ENCODE data around the gene NINL. TPM values are rescaled to one million over a fixed set of nuclear protein-coding genes. Genes with fewer than 3 reads are reported as not detected.

NINL gene
- polyA plus RNA-seq, 1 of the 3 experiments (the other 2 are of a cell fraction) = 22.5 TPM

GRCh38 chr20:25539742-25540672 is 45.3 kb downstream of the NINL start:
- CTCF ChIA-PET = interaction anchor here (0.7 to 1.6 kb wide), 7 partner anchors 8 to 78 kb away, joined by 3 to 7 read pairs (median 4); no protein-coding TSS in a partner anchor
- Histone ChIP-seq H3F3A (replicated peaks; ENCODE audit: insufficient read depth) (peaks cover 11% of the 10 kb centered on the region), H2AFZ (ENCODE audit: low read depth) (no peak overlapping the region), H4K20me1 (ENCODE audit: insufficient read depth) (peaks cover 5% of the 10 kb centered on the region), H3K4me3 (ENCODE audit: low read depth in 2 of 2, low read length in 1 of 2) (no peak overlapping the region), H3K9me3 (no peaks in the 10 kb centered on the region), H3K79me2 (ENCODE audit: insufficient read depth) (peaks cover 13% of the 10 kb centered on the region; the same call in 1 of the 2 replicates), H3K4me1 (ENCODE audit: control insufficient read depth in 1 of 2, insufficient read depth in 2 of 2, low read depth in 1 of 2, low read length in 1 of 2) (peaks cover 26% of the 10 kb centered on the region in 2 experiments), H3K9ac (no peak overlapping the region), H3K4me2 (no peak overlapping the region), H3K9me2 (no peaks in the 10 kb centered on the region), H3K36me3 (replicated peaks in 1 of 2; ENCODE audit: control insufficient read depth in 1 of 2, insufficient read depth in 2 of 2, low read length in 1 of 2) (no peaks in the 10 kb centered on the region), H3K27ac (ENCODE audit: low read depth in 2 of 2, low read length in 1 of 2) (no peak overlapping the region; a peak in 1 of 4 replicates), H3K27me3 (ENCODE audit: insufficient read depth) (no peaks in the 10 kb centered on the region)
- DNase-seq = no peak
- POLR2A ChIA-PET = interaction anchor here (0.6 kb wide), 1 partner anchor 12 kb away, joined by 3 read pairs; no protein-coding TSS in a partner anchor
- TF ChIP-seq CHD2 (IDR thresholded peaks at IDR 0.05; ENCODE audit: low read length, partially characterized antibody) (no peak), CTCF (IDR thresholded peaks at IDR 0.05) (peak; percentile 22), RAD21 (IDR thresholded peaks at IDR 0.05; ENCODE audit: low read length) (peak; percentile 22; the same call in 1 of the 2 replicates)
- 88% methylated on average over 17 of the region's 19 CpGs for WGBS (ENCODE audit: low lambda C conversion rate)

- peaks cover 9% of the 10 kb centered on the region for H4K20me1 ChIP-seq (ENCODE audit: insufficient read depth)
- ChIA-PET POLR2A (interaction anchor here (0.6 kb wide), 1 partner anchor 13 kb away, joined by 3 read pairs; no protein-coding TSS in a partner anchor), CTCF (interaction anchor here (0.7 to 1.7 kb wide), 3 partner anchors 8 to 79 kb away, joined by 3 to 4 read pairs (median 4); no protein-coding TSS in a partner anchor)
- H3K4me2 ChIP-seq = no peak overlapping the region
- no peaks in the 10 kb centered on the region for H3K27me3 ChIP-seq (ENCODE audit: insufficient read depth)
- no peaks in the 10 kb centered on the region for H3K36me3 ChIP-seq (replicated peaks in 1 of 2; ENCODE audit: control insufficient read depth in 1 of 2, insufficient read depth in 2 of 2, low read length in 1 of 2)
- H3K27ac ChIP-seq (ENCODE audit: low read depth in 2 of 2, low read length in 1 of 2) = no peak overlapping the region
- no peaks in the 10 kb centered on the region for H3K9me2 ChIP-seq
- H3K9me3 ChIP-seq = no peaks in the 10 kb centered on the region
- no peak for DNase-seq
- peaks cover 15% of the 10 kb centered on the region; the same call in 1 of the 2 replicates for H3K79me2 ChIP-seq (ENCODE audit: insufficient read depth)
- H2AFZ ChIP-seq (ENCODE audit: low read depth) = no peak overlapping the region
- peaks cover 17 to 18% of the 10 kb centered on the region in 2 experiments for H3K4me1 ChIP-seq (ENCODE audit: control insufficient read depth in 1 of 2, insufficient read depth in 2 of 2, low read depth in 1 of 2, low read length in 1 of 2)
- H3F3A ChIP-seq (replicated peaks; ENCODE audit: insufficient read depth) = peaks cover 10% of the 10 kb centered on the region
- WGBS (ENCODE audit: low lambda C conversion rate) = 87% methylated on average over 12 of the region's 17 CpGs
- H3K9ac ChIP-seq = no peak overlapping the region
- no peak overlapping the region for H3K4me3 ChIP-seq (ENCODE audit: low read depth in 2 of 2, low read length in 1 of 2)
- TF ChIP-seq IRF3 (IDR thresholded peaks at IDR 0.05; ENCODE audit: low read depth, low read length) (no peak), SMC3 (IDR thresholded peaks at IDR 0.05; ENCODE audit: low read depth, low read length) (no peak), POLR2AphosphoS5 (IDR thresholded peaks at IDR 0.05; ENCODE audit: low read depth, low read length) (no peak), ZBTB33 (IDR thresholded peaks at IDR 0.05; ENCODE audit: borderline replicate concordance, low read depth) (no peak), TCF12 (IDR thresholded peaks at IDR 0.05) (no peak), CHD2 (IDR thresholded peaks at IDR 0.05; ENCODE audit: low read length, partially characterized antibody) (no peak), FOXM1 (IDR thresholded peaks at IDR 0.05; ENCODE audit: low read depth) (no peak), YY1 (IDR thresholded peaks at IDR 0.05; ENCODE audit: low read depth) (no peak), RAD21 (IDR thresholded peaks at IDR 0.05; ENCODE audit: low read length) (no peak), SIN3A (IDR thresholded peaks at IDR 0.05; ENCODE audit: borderline replicate concordance, low read depth, low read length) (no peak), ELF1 (IDR thresholded peaks at IDR 0.05) (no peak), CTCF (IDR thresholded peaks at IDR 0.05) (no peak), EP300 (IDR thresholded peaks at IDR 0.05; ENCODE audit: borderline replicate concordance in 1 of 2, low read depth in 1 of 2, low read length in 1 of 2) (no peak), USF2 (IDR thresholded peaks at IDR 0.05; ENCODE audit: borderline replicate concordance, low read depth, low read length) (no peak)
These were observed 46.3 kb downstream of the NINL start for GRCh38 chr20:25538838-25539665.

Measured in SK-N-SH (cell line).